GM12891 (cell line): ENCODE data around the gene LHFPL4.

Experiments
- POLR2A ChIP-seq: IDR thresholded peaks from 2 replicates; pipeline ENCODE4 v1.6.1; 2011; ENCODE audit warnings: low read depth, low read length, control low read depth
- POLR2AphosphoS5 ChIP-seq: IDR thresholded peaks from 2 replicates; pipeline ENCODE4 v1.6.1; 2011; ENCODE audit warnings: low read depth, low read length, control low read depth

GRCh38 chr3:9491506-9491905, 62.1 kb downstream of the LHFPL4 start:
- TF ChIP-seq POLR2A, result no peak
- no peak for TF ChIP-seq POLR2AphosphoS5
